Vagina (tissue), 2 donors: ENCODE data around the gene RESP18.

Experiments used
- CTCF ChIP-seq, 3 experiments: fragments of 450-650 bp in 2 of 3; fragments of 200-600 bp in 1 of 3; sonication (generic) in 1 of 3; IDR thresholded peaks; one replicate each; pipeline ENCODE4 v1.5.1; 2017 to 2019; ENCODE audit warnings: antibody characterized with exemption in 3 of 3, mild to moderate bottlenecking in 2 of 3, moderate library complexity in 2 of 3
- POLR2A ChIP-seq, 2 donors: fragments of 450-650 bp; IDR thresholded peaks; one replicate each; pipeline ENCODE4 v1.6.1; 2017; ENCODE audit warnings: antibody characterized with exemption in 2 of 2, mild to moderate bottlenecking in 2 of 2, moderate library complexity in 2 of 2
- POLR2AphosphoS5 ChIP-seq, 2 donors: sonication (generic); formaldehyde crosslinking; IDR thresholded peaks; one replicate each; pipeline ENCODE4 v1.9.0; 2017; ENCODE audit warnings: antibody characterized with exemption in 2 of 2, mild to moderate bottlenecking in 2 of 2, low read depth in 1 of 2; ENCODE audit not compliant: insufficient read depth in 1 of 2

DNA sequence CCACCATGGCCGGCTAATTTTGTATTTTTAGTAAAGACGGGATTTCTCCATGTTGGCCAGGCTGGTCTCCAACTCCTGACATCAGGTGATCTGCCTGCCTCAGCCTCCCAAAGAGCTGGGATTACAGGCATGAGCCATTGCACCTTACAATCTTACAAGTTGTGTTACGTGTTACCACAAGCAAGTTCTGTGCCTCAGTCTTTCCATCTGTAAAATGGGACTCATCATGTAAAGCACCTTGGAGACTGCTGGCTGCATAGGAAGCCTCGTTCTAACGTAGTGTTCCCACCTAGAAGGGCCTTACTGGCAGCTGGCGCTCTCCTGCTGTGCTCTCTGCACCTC, 43.4 kb downstream of the RESP18 start:
- TF ChIP-seq POLR2A (IDR thresholded peaks at IDR 0.05) (no peak), CTCF (IDR thresholded peaks at IDR 0.05) (no peak), POLR2AphosphoS5 (IDR thresholded peaks at IDR 0.05; ENCODE audit: insufficient read depth in 1 of 2, low read depth in 1 of 2) (no peak)
